Lower lobe of right lung (tissue), 2 donors: ENCODE measurements around the gene PDE4B. TPM values are rescaled to one million over a fixed set of nuclear protein-coding genes. Genes with fewer than 3 reads are reported as not detected.

Source experiments
- ATAC-seq, 2 donors: fragments of 200-7000 bp; cut with Tn5 transposase; one replicate each; pipeline ENCODE4 v1.9.1; 2020 to 2022; ENCODE audit warnings: mild to moderate bottlenecking in 2 of 2, moderate library complexity in 2 of 2
- DNase-seq: peaks from one replicate; pipeline ENCODE4 v3.0.0-alpha.2; 2020
- H3K27ac ChIP-seq: fragments of 200-600 bp; one replicate; pipeline ENCODE4 v1.8.0; 2022
- H3K27me3 ChIP-seq: fragments of 200-600 bp; one replicate; pipeline ENCODE4 v1.8.0; 2022; ENCODE audit warnings: low read depth
- H3K36me3 ChIP-seq: fragments of 200-600 bp; one replicate; pipeline ENCODE4 v1.8.0; 2022; ENCODE audit warnings: mild to moderate bottlenecking
- H3K4me1 ChIP-seq: fragments of 200-600 bp; one replicate; pipeline ENCODE4 v1.8.0; 2022
- H3K4me3 ChIP-seq: fragments of 200-600 bp; one replicate; pipeline ENCODE4 v1.8.0; 2022; ENCODE audit warnings: mild to moderate bottlenecking
- H3K9me3 ChIP-seq: fragments of 200-600 bp; one replicate; pipeline ENCODE4 v1.8.0; 2022
- intact Hi-C: fragments of 100-400 bp; cut with DNase I; formaldehyde crosslinking; loops from one replicate; pipeline ENCODE4 v1.11.0; 2022
- total RNA-seq: library from RNA; stranded (reverse); fragmentation: NEBNext Ultra II Directional; extraction: Animal tissue kit (Norgen Biotek cat#: 25700); gene quantifications from one replicate; pipeline ENCODE4 v1.2.1, GENCODE V29; 2021
- TF ChIP-seq, protein P1 (sequence below): fragments of 200-600 bp; IDR thresholded peaks from one replicate; pipeline ENCODE4 v1.8.0; 2022; ENCODE audit warnings: antibody characterized with exemption, mild to moderate bottlenecking
- donor health status: DM: no; HTN: yes; CAD: no; lungs with severe emphysema.

The PDE4B gene
- total RNA-seq, 1 donor from 2014 or later, result 26.9 TPM

DNA sequence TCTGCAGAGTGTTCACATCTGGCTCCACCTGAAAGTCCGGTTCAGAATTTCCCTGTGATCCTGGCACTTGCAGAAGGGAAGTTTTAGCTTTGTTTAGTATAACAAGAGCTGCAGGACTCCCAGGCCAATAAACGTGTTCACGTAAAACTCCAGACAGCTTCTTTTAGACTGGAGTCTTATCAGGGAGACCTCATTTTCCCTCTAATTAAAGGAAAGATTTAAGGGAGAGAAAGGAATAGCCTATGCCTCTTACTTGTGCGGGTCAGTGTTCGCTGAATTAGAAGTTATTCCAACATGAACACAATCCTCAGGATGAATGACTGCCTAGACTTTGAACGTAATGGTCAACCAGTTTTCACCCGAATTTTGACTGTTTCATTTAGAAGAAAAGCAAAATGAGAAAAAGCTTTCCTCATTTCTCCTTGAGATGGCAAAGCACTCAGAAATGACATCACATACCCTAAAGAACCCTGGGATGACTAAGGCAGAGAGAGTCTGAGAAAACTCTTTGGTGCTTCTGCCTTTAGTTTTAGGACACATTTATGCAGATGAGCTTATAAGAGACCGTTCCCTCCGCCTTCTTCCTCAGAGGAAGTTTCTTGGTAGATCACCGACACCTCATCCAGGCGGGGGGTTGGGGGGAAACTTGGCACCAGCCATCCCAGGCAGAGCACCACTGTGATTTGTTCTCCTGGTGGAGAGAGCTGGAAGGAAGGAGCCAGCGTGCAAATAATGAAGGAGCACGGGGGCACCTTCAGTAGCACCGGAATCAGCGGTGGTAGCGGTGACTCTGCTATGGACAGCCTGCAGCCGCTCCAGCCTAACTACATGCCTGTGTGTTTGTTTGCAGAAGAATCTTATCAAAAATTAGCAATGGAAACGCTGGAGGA, 539.2 kb downstream of the PDE4B start:
- no peaks in the 10 kb centered on the region for H3K9me3 ChIP-seq
- peak overlapping the region; percentile 65 for H3K4me3 ChIP-seq
- peaks cover 46% of the 10 kb centered on the region for H3K4me1 ChIP-seq
- no peaks in the 10 kb centered on the region for H3K36me3 ChIP-seq
- intact Hi-C loops, result no loop called here
- ATAC-seq (peak; percentile 77 to 80), DNase-seq (peak; percentile 73)
- no peaks in the 10 kb centered on the region for H3K27me3 ChIP-seq
- H3K27ac ChIP-seq, result peak overlapping the region; percentile 84
- TF ChIP-seq, protein P1, sequence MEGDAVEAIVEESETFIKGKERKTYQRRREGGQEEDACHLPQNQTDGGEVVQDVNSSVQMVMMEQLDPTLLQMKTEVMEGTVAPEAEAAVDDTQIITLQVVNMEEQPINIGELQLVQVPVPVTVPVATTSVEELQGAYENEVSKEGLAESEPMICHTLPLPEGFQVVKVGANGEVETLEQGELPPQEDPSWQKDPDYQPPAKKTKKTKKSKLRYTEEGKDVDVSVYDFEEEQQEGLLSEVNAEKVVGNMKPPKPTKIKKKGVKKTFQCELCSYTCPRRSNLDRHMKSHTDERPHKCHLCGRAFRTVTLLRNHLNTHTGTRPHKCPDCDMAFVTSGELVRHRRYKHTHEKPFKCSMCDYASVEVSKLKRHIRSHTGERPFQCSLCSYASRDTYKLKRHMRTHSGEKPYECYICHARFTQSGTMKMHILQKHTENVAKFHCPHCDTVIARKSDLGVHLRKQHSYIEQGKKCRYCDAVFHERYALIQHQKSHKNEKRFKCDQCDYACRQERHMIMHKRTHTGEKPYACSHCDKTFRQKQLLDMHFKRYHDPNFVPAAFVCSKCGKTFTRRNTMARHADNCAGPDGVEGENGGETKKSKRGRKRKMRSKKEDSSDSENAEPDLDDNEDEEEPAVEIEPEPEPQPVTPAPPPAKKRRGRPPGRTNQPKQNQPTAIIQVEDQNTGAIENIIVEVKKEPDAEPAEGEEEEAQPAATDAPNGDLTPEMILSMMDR, result peak; percentile 36

DNA sequence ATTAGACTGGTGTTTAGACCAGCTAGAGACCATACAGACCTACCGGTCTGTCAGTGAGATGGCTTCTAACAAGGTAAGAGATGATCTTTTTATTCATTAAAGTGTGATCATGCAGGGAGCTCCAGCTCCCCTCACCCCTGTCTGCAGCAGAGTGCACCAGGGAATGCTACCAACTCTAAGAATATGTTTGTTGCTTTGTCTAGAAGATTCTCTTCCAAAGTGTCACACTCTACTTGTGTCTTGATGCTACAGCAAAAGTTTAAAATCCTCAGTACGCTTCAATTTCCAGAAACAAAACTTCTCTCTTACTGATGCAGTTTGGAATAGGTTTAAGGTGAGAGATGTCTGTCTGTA, 539.8 kb downstream of the PDE4B start:
- intact Hi-C loops, result no loop called here
- Histone ChIP-seq H3K36me3 (no peaks in the 10 kb centered on the region), H3K4me3 (peak overlapping the region; percentile 65), H3K4me1 (peaks cover 52% of the 10 kb centered on the region), H3K9me3 (no peaks in the 10 kb centered on the region), H3K27me3 (no peaks in the 10 kb centered on the region), H3K27ac (peak overlapping the region; percentile 84)
- no peak for DNase-seq
- ATAC-seq, result peak in 1 of 2 donors; percentile 3
- TF ChIP-seq, protein P1, result no peak

DNA sequence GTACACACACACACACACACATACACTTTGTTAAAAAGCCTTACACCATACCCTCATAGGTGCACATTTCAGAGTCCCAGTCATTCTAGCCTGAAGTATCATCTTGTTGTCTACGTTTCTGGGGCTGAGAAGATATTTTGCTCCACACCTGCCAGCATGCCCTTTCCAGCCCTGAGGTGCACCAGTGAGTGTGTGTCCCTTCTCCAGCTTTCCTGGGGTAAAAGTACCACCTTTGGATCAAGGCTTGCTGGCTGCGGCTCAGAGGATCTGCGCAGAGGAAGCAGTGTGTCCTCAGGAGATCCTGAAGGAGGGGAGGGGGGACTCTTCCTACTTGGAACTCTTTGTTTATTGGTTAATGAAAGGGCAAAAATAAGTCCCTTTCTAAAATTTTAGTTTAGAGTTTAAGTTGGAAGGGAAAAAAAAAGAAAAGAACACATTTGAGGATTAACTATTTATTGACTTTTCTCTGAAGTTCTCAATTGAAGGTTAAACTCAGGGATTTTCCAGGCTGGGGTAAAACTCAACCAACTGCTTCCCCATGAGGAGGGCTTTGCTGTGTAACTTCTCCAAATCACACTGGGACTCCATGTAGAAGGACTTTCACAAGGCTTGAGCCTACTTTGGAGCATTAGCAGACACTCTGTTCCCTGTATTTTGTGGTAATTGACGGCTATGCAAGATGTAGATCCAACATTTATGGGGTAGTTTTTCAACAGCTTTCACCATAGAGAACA, 540.9 kb downstream of the PDE4B start:
- Histone ChIP-seq H3K4me3 (peak overlapping the region; percentile 65), H3K4me1 (peaks cover 62% of the 10 kb centered on the region), H3K27ac (peak overlapping the region; percentile 84), H3K9me3 (no peaks in the 10 kb centered on the region), H3K36me3 (no peaks in the 10 kb centered on the region), H3K27me3 (no peaks in the 10 kb centered on the region)
- DNase-seq (no peak), ATAC-seq (peak in 1 of 2 donors; percentile 2)
- TF ChIP-seq, protein P1, result no peak
- intact Hi-C loops, result no loop called here

DNA sequence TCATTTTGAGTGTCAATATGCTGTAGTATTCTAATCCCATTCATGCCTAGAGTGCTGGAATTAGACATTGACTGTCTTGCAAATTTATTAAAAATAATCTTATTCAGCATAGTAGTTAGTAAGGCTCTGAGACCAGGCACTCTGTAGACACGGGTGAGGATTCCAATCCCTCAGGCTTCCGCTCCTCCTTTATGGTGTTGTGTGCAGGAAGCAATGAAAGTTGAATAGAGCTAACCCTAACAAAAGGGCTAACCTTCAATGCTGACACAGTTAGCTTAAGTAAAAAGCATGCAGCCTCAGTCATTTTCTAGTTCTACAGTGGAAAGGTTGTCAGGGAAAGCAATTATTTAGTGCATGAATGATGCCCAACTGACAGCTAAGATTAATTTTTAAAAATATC, 541.6 kb downstream of the PDE4B start:
- H3K27me3 ChIP-seq, result no peaks in the 10 kb centered on the region
- ATAC-seq (no peak), DNase-seq (no peak)
- peak overlapping the region; percentile 65 for H3K4me3 ChIP-seq
- TF ChIP-seq, protein P1, result no peak
- intact Hi-C loops, result no loop called here
- H3K9me3 ChIP-seq, result no peaks in the 10 kb centered on the region
- H3K36me3 ChIP-seq, result no peaks in the 10 kb centered on the region
- peaks cover 62% of the 10 kb centered on the region for H3K4me1 ChIP-seq
- H3K27ac ChIP-seq, result peak overlapping the region; percentile 84

DNA sequence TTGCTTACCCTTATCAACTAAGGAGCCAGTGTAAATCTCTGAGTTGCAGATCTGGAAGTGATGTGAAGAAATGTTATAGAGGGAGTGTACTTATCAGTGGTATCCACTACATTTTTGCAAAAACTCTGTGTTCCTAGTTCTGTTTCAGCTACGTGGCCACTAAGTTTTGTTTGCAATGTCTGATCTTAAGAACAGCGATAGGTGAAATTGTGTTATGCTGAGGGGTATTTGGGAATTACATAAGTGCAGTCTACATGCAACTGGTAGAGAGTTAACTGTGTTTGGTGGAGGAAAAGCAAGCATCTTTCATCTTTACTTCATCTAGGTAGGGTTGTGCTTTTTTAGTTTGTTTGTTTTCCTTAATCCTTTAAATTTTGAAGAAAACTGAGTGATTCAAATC, 542.4 kb downstream of the PDE4B start:
- Histone ChIP-seq H3K27ac (peak overlapping the region; percentile 84), H3K4me3 (peak overlapping the region; percentile 65), H3K9me3 (no peaks in the 10 kb centered on the region), H3K27me3 (no peaks in the 10 kb centered on the region), H3K4me1 (peaks cover 66% of the 10 kb centered on the region), H3K36me3 (no peaks in the 10 kb centered on the region)
- intact Hi-C loops, result no loop called here
- TF ChIP-seq, protein P1, result no peak
- DNase-seq (no peak), ATAC-seq (no peak)
